Activated naive CD4-positive, alpha-beta T cell treated with anti-CD3 and anti-CD28 coated beads, Interleukin-2, amount 10 ng/mL, durations not matched to agents 7 days and 5 days (primary cell): ENCODE data around the gene MRPL58.

ENCODE experiments used
- CTCF ChIA-PET: fragments of 350-600 bp; sonication (Branson Sonifier 250); formaldehyde crosslinking; loops from one replicate; lab custom pipeline; 2021; ENCODE audit warnings: antibody characterized with exemption; lab: Charles Lee
- DNase-seq: peaks from one replicate; pipeline ENCODE4 v3.0.0-alpha.2; 2020
- H3K27ac Mint-ChIP-seq: one replicate; pipeline ENCODE4 v1.8.0; 2021; ENCODE audit warnings: mild to moderate bottlenecking, moderate library complexity, mixed read lengths
- H3K27me3 Mint-ChIP-seq: one replicate; pipeline ENCODE4 v1.8.0; 2021; ENCODE audit warnings: mild to moderate bottlenecking, mixed read lengths
- H3K36me3 Mint-ChIP-seq: one replicate; pipeline ENCODE4 v1.8.0; 2021; ENCODE audit warnings: mixed read lengths
- H3K4me1 Mint-ChIP-seq: one replicate; pipeline ENCODE4 v1.8.0; 2021; ENCODE audit warnings: mixed read lengths
- H3K4me3 Mint-ChIP-seq: one replicate; pipeline ENCODE4 v1.8.0; 2021; ENCODE audit warnings: mild to moderate bottlenecking, moderate library complexity, mixed read lengths
- H3K9me3 Mint-ChIP-seq: one replicate; pipeline ENCODE4 v1.8.0; 2021; ENCODE audit warnings: mixed read lengths

MRPL58 gene

DNA sequence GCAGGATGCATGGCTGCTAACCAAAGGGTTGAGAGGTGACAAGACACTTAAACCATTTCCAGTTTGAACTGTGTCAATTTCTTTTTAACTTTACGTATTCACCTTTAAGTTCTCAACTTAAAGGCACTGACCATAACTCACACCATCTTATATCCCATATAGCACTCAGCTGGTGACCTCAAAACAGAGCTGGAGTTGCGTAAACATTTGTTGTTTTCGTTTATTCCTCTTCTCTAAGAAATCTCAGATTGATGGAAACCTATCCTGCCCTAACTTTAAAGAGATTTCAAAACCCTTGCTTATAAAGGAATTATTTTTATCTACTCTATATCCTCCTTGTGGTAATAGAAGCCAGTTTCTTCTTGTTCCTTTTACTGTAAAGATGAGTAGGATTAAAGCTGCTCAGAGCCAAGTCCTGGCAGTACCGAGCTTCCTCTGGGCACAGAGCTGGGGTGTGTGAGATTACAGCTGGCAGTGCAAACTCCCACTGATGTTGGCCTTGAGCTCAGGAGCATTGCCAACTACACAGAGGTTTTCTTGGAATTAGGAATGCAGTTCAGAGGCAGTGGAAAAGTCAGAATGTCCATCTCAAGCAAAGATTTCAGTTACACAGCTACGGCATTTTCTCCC, 35.9 kb downstream of the MRPL58 start:
- H3K4me1 Mint-ChIP-seq: peaks cover 49% of the 10 kb centered on the region
- H3K27ac Mint-ChIP-seq: no peak overlapping the region
- DNase-seq: no peak
- peaks cover 3% of the 10 kb centered on the region for H3K27me3 Mint-ChIP-seq
- no peaks in the 10 kb centered on the region for H3K9me3 Mint-ChIP-seq
- H3K4me3 Mint-ChIP-seq: peak overlapping the region; percentile 95
- peaks cover 27% of the 10 kb centered on the region for H3K36me3 Mint-ChIP-seq
- CTCF ChIA-PET: interaction anchor here (0.5 to 3.0 kb wide), 5 partner anchors 11 to 192 kb away, joined by 4 to 12 read pairs (median 10); no protein-coding TSS in a partner anchor

DNA sequence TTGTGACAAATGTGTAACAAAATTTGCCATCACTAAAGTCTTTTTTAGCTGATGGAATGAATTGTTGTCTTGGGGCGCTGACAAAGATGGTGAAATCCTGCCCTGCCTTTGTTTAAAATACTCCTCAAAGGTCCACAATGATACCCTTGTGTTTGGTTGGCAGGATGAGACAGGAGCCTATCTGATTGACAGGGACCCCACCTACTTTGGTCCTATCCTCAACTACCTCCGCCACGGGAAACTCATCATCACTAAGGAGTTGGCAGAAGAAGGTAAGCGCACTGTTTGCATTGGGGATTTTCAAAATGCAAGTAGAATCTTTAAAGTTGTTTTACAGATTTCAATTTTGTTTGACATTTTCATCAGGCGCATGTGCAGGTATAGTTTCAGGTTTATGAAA, 36.6 kb downstream of the MRPL58 start:
- DNase-seq: no peak
- Mint-ChIP-seq H3K36me3 (peaks cover 24% of the 10 kb centered on the region), H3K27me3 (peaks cover 3% of the 10 kb centered on the region), H3K4me1 (peaks cover 45% of the 10 kb centered on the region), H3K9me3 (no peaks in the 10 kb centered on the region), H3K27ac (no peak overlapping the region), H3K4me3 (peak overlapping the region; percentile 95)
- CTCF ChIA-PET: interaction anchor here (1.2 to 3.0 kb wide), 5 partner anchors 11 to 192 kb away, joined by 3 to 12 read pairs (median 10); no protein-coding TSS in a partner anchor

DNA sequence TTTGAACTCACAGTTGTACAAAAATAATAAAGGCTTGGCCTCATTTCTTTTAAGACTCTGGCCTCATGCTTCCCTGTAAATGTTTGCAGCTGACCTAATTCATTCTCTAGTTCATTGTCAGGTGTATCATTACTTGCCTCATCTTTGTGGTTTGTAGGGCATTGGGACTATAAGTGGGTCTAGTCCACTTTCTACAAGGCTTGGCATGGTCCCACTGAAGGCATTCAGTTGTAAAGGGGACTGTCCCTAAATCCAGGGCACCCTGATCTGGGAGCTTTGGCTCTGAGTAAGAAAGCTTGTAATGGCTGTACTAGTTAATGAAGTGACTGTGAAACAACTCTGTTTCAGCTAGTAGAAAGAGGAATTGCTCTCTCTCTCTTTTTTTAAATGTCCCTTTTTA, 37.2 kb downstream of the MRPL58 start:
- DNase-seq: no peak
- no peak overlapping the region for H3K27ac Mint-ChIP-seq
- H3K4me1 Mint-ChIP-seq: peaks cover 42% of the 10 kb centered on the region
- H3K9me3 Mint-ChIP-seq: no peaks in the 10 kb centered on the region
- peaks cover 3% of the 10 kb centered on the region for H3K27me3 Mint-ChIP-seq
- peaks cover 25% of the 10 kb centered on the region for H3K36me3 Mint-ChIP-seq
- no peak overlapping the region for H3K4me3 Mint-ChIP-seq
- CTCF ChIA-PET: interaction anchor here (1.0 to 3.0 kb wide), 4 partner anchors 10 to 88 kb away, joined by 3 to 12 read pairs (median 6); no protein-coding TSS in a partner anchor

DNA sequence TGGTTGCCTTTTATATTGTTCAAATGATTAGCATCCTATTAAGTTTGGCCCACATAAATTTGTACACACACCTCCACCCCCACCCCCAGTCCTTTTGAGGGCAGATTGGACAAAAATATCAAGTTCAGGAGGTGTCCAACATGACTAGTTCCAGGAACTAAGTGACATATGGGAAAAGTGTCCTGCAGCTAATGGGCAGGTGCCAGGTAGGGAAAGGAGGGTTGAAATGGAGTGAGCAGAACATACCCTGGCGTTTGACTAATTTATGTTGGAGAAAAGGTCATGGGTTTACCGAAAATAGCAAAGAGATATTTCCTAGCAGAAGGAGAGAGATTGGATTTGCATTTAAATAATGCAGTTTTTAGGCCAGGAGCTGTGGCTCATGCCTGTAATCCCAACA, 39.5 kb downstream of the MRPL58 start:
- CTCF ChIA-PET: interaction anchor here (1.4 kb wide), 1 partner anchor 8 kb away, joined by 4 read pairs; no protein-coding TSS in a partner anchor
- DNase-seq: no peak
- H3K4me1 Mint-ChIP-seq: peaks cover 31% of the 10 kb centered on the region
- peaks cover 3% of the 10 kb centered on the region for H3K27me3 Mint-ChIP-seq
- peaks cover 32% of the 10 kb centered on the region for H3K36me3 Mint-ChIP-seq
- no peaks in the 10 kb centered on the region for H3K9me3 Mint-ChIP-seq
- H3K4me3 Mint-ChIP-seq: no peak overlapping the region
- no peak overlapping the region for H3K27ac Mint-ChIP-seq

DNA sequence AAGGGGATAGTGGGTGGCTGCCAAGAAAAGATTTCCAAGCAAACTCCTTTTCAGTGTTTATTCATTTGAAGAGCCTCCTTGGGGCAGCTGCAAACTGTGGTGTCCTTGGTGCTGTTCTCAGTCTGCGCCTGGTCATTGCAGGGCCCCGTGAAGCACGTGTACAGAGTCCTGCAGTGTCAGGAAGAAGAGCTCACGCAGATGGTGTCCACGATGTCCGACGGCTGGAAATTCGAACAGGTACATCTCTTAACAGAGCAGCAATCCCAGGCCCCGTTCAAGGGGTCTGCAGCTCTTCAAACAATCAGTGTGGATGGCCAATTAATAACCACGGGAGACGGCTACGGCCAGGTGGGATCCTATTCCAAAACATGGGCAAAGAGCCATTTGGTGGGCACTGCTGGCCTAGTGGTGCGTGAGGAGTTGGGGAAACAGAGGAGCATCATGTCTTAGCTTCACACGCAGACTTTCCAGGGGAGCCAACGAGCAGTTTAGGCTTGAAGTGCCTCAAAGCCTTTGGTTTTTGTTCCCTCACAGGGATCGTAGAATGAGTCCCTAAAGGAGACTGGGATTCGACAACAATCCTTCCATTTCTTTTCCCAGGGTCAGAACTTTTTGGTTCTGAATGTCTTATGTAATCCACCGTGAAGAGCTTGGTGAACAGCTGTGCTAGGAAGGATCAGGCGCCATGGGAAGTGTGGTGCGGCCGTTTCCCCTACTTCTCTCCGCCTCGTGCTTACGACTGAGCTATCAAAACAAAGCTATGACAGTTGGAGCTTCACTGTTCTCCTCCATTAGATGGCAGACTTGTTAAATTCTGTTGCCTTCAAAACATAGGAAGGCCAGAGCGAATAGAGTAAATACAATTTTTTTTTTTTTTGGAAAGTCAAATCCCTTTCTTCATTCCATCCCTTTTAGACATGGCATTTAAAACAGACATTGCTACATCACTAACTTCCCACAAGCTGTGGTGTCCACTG, 47.2 kb downstream of the MRPL58 start:
- CTCF ChIA-PET: interaction anchor here (0.8 to 3.0 kb wide), 16 partner anchors 8 to 142 kb away, joined by 3 to 25 read pairs (median 6); partner anchors contain the start of genes HID1 and NT5C
- Mint-ChIP-seq H3K27ac (peak overlapping the region; percentile 66), H3K4me3 (no peak overlapping the region), H3K36me3 (peaks cover 50% of the 10 kb centered on the region), H3K9me3 (no peaks in the 10 kb centered on the region), H3K4me1 (peaks cover 32% of the 10 kb centered on the region), H3K27me3 (no peaks in the 10 kb centered on the region)
- no peak for DNase-seq

DNA sequence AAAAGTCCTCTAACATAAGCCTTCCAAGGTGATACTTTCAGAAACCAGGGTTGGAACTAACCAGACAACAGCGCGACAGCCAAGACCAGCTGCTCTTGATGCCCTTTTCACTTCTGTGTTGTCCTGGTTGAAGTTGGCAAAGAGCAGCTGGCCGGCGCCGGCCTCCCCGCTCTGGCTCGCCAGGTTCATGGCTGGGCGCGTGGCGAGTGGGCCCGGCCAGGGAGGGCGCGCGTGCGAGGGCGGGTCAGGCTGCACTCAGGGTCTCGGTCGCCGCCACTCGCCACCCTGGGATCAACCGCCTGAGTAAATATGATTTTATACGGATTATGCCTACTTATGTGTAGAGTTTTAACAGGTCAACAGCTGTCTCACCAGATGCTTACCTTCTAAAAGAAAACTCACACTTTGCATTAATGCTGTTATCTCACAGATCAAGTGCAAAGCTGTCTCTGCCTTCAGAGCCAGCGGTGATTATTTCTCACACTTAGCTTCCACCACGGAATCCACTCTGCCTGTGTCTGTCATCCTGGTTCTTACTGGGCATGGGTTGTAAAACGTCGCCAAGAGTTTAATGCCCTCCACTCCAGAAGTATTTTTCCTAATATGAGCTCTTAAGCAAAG, 48.1 kb downstream of the MRPL58 start:
- DNase-seq: no peak
- H3K36me3 Mint-ChIP-seq: peaks cover 54% of the 10 kb centered on the region
- H3K4me1 Mint-ChIP-seq: peaks cover 41% of the 10 kb centered on the region
- no peak overlapping the region for H3K27ac Mint-ChIP-seq
- H3K4me3 Mint-ChIP-seq: no peak overlapping the region
- CTCF ChIA-PET: interaction anchor here (0.6 to 3.0 kb wide), 15 partner anchors 9 to 204 kb away, joined by 3 to 25 read pairs (median 6); partner anchors contain the start of gene NT5C
- H3K9me3 Mint-ChIP-seq: no peaks in the 10 kb centered on the region
- H3K27me3 Mint-ChIP-seq: no peaks in the 10 kb centered on the region

DNA sequence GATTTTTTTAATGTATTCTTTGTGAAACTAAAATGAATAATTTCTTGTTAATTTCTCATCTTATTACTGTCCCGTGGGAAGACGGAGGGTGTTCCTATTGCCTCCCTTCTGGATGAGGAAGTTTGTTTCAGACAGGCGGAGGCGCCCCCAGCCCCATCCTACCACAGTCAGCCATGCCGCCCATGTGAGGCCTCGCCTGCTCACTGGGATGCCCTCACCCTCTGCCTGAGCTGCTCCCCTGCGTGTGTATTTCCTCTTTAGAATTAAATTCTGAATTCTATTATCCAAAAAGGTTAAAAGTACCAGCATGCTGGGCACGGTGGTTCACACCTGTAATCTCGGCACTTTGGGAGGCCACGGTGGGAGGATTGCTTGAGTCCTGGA, 48.6 kb downstream of the MRPL58 start:
- CTCF ChIA-PET: interaction anchor here (0.6 to 3.0 kb wide), 9 partner anchors 11 to 204 kb away, joined by 3 to 25 read pairs (median 4); partner anchors contain the start of genes KCTD2 and NT5C
- no peak for DNase-seq
- no peak overlapping the region for H3K27ac Mint-ChIP-seq
- no peak overlapping the region for H3K4me3 Mint-ChIP-seq
- no peaks in the 10 kb centered on the region for H3K9me3 Mint-ChIP-seq
- H3K27me3 Mint-ChIP-seq: no peaks in the 10 kb centered on the region
- H3K4me1 Mint-ChIP-seq: peaks cover 44% of the 10 kb centered on the region
- peaks cover 55% of the 10 kb centered on the region for H3K36me3 Mint-ChIP-seq

DNA sequence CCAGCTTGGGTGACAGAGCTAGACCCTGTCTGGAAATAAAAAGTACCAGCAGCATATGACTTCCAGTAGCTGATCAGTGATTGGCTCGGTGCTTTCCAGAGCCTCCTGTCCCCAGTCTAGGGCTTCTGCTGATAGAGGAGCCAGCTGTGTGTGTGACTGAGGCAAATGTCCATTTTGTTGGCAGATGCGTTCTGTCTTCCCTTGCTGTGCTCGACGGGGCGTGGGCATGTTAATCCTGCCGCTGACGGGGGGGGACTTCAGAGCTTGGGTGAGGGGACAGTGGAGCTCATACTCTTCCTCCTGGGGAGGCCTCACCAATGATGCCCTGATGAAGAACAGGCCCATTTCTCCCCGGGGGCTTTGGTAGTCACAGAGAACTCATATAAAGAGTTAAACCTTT, 49.1 kb downstream of the MRPL58 start:
- Mint-ChIP-seq H3K27me3 (no peaks in the 10 kb centered on the region), H3K9me3 (no peaks in the 10 kb centered on the region), H3K4me1 (peaks cover 46% of the 10 kb centered on the region), H3K27ac (no peak overlapping the region), H3K36me3 (peaks cover 54% of the 10 kb centered on the region), H3K4me3 (no peak overlapping the region)
- no peak for DNase-seq
- CTCF ChIA-PET: interaction anchor here (0.6 to 3.0 kb wide), 6 partner anchors 10 to 140 kb away, joined by 3 to 25 read pairs (median 9); partner anchors contain the start of genes KCTD2 and NT5C

DNA sequence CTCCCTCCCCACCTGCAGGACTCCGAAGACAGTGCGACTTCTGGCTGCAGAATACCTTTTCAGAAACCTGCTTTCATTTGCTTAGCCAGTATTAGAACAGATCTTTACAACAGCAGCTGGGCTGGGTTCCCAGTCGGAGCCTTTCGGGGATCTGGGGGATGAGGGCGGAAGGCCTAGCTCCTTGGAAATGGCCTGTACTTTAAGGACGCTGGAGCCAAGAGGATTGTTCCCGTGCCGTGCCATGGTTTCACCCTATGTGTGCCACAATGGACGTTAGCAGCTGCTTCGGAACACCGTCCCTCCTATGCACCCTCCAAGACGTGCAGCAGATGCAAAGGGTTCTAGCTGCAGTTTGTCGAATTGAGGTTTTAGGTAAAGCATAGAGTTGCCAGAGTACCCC, 50.7 kb downstream of the MRPL58 start:
- CTCF ChIA-PET: interaction anchor here (1.2 to 1.5 kb wide), 2 partner anchors 14 to 102 kb away, joined by 3 read pairs; no protein-coding TSS in a partner anchor
- Mint-ChIP-seq H3K9me3 (no peaks in the 10 kb centered on the region), H3K27me3 (no peaks in the 10 kb centered on the region), H3K36me3 (peaks cover 51% of the 10 kb centered on the region), H3K27ac (no peak overlapping the region), H3K4me3 (no peak overlapping the region), H3K4me1 (peaks cover 59% of the 10 kb centered on the region)
- no peak for DNase-seq

DNA sequence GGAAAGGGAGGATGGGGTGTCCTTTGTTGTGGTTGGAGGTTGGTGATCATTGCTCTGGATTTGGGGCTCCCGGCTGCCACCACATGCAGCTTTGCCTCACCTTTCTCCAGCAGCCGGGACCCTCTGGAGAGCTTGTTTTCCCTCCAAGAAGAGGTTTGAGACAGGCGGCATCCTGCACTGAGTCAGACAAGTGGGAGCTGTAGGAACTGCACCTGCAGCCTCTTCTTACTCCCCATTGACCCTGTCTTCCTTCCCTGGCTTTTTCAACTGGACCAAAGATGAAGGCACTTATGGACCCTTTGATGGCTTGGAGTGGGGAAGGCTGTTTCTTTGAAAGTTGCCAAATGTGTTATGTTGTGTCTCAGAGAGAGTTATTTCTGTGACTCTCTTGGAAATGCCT, 51.2 kb downstream of the MRPL58 start:
- Mint-ChIP-seq H3K36me3 (peaks cover 51% of the 10 kb centered on the region), H3K9me3 (no peaks in the 10 kb centered on the region)
- CTCF ChIA-PET: interaction anchor here (1.5 kb wide), 1 partner anchor 14 kb away, joined by 3 read pairs; no protein-coding TSS in a partner anchor

DNA sequence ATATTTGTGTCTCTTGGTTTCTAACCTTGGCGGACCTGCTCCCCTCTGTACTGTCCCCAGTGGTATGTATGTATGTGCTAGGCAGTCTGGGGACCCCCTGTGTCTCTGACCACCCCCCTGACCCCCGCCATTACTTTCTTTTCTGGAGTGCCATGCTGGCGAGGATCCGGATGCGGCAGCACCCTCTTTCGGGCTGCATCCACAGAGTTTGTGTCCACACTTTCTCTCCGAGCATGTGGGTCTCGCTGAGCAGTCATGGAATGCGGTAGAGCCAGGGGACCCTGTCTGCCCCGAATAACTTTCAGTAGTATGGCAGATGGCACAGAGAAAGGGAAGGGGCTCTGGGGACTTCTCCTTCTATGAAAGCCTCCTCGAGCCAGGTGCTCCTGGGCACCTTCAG, 51.6 kb downstream of the MRPL58 start:
- H3K36me3 Mint-ChIP-seq: peaks cover 51% of the 10 kb centered on the region
- H3K27ac Mint-ChIP-seq: no peak overlapping the region
- H3K4me1 Mint-ChIP-seq: peaks cover 64% of the 10 kb centered on the region
- no peaks in the 10 kb centered on the region for H3K9me3 Mint-ChIP-seq
- no peak for DNase-seq
- H3K27me3 Mint-ChIP-seq: no peaks in the 10 kb centered on the region
- CTCF ChIA-PET: no interaction called here
- H3K4me3 Mint-ChIP-seq: no peak overlapping the region

More for the DNA sequence above, 51.2 kb downstream of the MRPL58 start:
- H3K4me1 Mint-ChIP-seq: peaks cover 61% of the 10 kb centered on the region
- no peak overlapping the region for H3K27ac Mint-ChIP-seq
- DNase-seq: no peak
- H3K4me3 Mint-ChIP-seq: no peak overlapping the region
- no peaks in the 10 kb centered on the region for H3K27me3 Mint-ChIP-seq

DNA sequence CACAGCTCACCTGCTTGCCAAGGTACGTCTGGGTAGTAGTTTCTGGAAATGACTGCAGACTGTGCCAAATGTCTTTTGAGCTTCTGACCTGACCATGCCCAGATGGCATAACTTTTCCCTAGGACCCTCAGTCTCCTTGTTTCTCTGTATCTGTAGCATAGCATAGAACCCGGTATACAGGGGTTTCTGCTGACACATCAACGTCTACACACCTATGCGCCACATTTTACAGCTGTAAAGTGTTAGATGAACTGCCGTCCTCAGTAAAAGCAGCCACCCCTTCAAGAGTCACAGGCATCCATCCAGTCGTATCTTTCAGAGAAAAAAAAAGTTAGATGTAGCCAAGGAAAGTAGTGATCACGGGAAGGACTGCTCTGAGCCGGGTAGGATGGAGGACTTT, 52.0 kb downstream of the MRPL58 start:
- Mint-ChIP-seq H3K4me1 (peaks cover 63% of the 10 kb centered on the region), H3K36me3 (peaks cover 49% of the 10 kb centered on the region), H3K4me3 (no peak overlapping the region), H3K9me3 (no peaks in the 10 kb centered on the region), H3K27ac (peak overlapping the region; percentile 62), H3K27me3 (no peaks in the 10 kb centered on the region)
- CTCF ChIA-PET: no interaction called here
- DNase-seq: no peak

DNA sequence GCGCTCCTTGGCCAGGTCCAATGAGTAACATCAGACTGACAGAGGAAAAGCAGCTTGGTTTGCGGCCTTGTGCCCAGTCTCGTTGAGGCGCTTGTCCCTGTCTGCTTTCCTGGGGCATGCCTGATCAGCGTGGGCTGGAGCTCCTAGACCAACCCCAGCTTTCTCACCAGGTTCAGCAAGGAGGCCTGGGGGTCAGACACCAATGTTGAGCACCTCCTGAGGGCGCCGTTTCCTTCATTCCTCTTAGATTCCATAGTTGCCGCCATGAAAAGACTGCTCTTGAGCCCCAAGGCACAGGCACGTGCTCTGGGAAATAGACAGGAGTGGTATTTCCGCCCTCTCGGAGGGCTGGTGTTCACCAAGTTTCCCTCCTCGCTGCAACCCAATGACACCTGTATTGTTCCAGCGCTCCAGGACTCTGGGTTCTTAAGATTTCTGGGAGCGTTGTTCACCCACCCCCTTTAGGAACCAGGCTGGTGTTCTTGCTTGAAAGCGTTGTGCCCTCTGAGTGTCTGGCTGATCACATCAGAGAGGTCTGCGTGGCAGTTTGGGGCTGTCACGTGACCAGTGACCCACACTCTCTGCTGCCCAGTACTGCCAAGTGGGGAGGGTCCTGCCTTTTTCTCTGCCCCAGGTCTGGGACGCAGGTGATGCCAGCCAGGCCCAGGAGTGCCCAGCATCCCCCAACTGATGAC, 52.5 kb downstream of the MRPL58 start:
- Mint-ChIP-seq H3K9me3 (no peaks in the 10 kb centered on the region), H3K4me1 (peaks cover 61% of the 10 kb centered on the region), H3K27me3 (no peaks in the 10 kb centered on the region), H3K4me3 (no peak overlapping the region), H3K36me3 (peaks cover 45% of the 10 kb centered on the region), H3K27ac (peak overlapping the region; percentile 80)
- DNase-seq: no peak
- CTCF ChIA-PET: no interaction called here
